ENCODE results near the gene WBP11.

DNA sequence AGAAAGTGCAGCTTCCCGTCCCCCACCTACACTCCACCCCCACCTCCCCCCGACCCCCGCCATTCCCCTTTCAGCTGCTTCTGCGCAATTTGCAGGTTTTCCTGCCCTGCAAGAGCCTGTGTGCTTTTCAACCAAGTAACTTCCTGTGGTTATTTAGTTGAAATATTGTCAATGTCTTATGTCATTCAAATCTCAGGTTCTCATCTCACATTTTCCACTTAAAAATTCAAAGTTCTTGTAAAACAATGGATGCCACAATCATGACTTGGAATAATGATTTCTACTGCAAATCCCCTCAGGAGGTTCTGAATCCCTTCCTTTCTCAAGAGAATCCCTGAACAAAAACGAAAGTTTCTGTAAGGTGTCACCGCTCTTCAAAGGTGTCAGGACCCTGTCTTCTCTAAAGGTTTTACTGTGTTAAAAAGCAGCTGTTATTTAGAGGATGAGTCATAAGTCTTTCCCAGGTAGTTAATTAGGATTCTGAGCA is 31.6 kb downstream of the WBP11 start:
- no peak for TF ChIP-seq EZH2 (IDR thresholded peaks at IDR 0.05; ENCODE audit: low read length)
- TF ChIP-seq, protein P1, sequence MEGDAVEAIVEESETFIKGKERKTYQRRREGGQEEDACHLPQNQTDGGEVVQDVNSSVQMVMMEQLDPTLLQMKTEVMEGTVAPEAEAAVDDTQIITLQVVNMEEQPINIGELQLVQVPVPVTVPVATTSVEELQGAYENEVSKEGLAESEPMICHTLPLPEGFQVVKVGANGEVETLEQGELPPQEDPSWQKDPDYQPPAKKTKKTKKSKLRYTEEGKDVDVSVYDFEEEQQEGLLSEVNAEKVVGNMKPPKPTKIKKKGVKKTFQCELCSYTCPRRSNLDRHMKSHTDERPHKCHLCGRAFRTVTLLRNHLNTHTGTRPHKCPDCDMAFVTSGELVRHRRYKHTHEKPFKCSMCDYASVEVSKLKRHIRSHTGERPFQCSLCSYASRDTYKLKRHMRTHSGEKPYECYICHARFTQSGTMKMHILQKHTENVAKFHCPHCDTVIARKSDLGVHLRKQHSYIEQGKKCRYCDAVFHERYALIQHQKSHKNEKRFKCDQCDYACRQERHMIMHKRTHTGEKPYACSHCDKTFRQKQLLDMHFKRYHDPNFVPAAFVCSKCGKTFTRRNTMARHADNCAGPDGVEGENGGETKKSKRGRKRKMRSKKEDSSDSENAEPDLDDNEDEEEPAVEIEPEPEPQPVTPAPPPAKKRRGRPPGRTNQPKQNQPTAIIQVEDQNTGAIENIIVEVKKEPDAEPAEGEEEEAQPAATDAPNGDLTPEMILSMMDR (optimal IDR thresholded peaks at IDR 0.05 in 1 of 3, IDR thresholded peaks at IDR 0.05 in 1 of 3, conservative IDR thresholded peaks at IDR 0.05 in 1 of 3; ENCODE audit: extremely low read depth in 1 of 3, insufficient read depth in 2 of 3, low read length in 3 of 3): no peak

Data from keratinocyte (primary cell).